ENCODE measurements around the gene TRIM3. TPM values are rescaled to one million over a fixed set of nuclear protein-coding genes. Genes with fewer than 3 reads are reported as not detected.

Gene TRIM3
- total RNA-seq, 2 experiments from 2014 or later = 5.4 to 6.6 TPM

GRCh38 chr11:6414874-6415328 is 58.8 kb downstream of the TRIM3 start:
- POLR2A ChIA-PET = interaction anchor here (1.9 kb wide), 1 partner anchor 12 kb away, joined by 6 read pairs; no protein-coding TSS in a partner anchor
- CTCF ChIA-PET = no interaction called here

DNA sequence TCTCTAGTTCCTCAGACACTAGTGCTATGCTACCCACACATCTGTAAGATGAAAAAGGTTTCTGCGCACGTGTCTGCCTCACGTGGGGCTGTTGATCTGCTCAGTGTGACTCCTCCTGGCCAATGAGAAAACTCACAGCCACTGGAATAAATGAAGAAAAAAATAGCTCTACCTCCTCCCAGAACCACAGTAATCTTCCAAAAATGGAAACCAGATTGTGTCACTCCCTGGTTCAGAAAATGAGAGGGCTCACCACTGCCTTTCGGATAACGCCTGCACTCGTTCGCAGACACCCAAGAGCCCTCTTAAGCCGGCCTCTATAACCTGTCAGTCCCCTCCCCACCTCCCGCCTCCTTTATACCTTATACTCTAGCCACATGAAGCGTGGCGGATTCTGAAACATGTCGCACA is 59.9 kb downstream of the TRIM3 start:
- CTCF ChIA-PET = interaction anchor here (0.6 to 1.5 kb wide), 3 partner anchors 11 to 71 kb away, joined by 3 to 7 read pairs (median 7); no protein-coding TSS in a partner anchor
- POLR2A ChIA-PET = interaction anchor here (0.6 to 1.9 kb wide), 2 partner anchors 11 to 264 kb away, joined by 5 to 6 read pairs; no protein-coding TSS in a partner anchor

GRCh38 chr11:6411594-6412031 is 62.1 kb downstream of the TRIM3 start:
- CTCF ChIA-PET = interaction anchor here (1.3 to 1.9 kb wide), 2 partner anchors 8 to 49 kb away, joined by 3 to 5 read pairs; no protein-coding TSS in a partner anchor
- POLR2A ChIA-PET = no interaction called here

- CTCF ChIA-PET = interaction anchor here (1.2 to 1.9 kb wide), 4 partner anchors 8 to 48 kb away, joined by 3 to 6 read pairs (median 4); no protein-coding TSS in a partner anchor
- POLR2A ChIA-PET = interaction anchor here (1.2 kb wide), 1 partner anchor 21 kb away, joined by 3 read pairs; the partner anchor contains the start of gene SMPD1
Measured at GRCh38 chr11:6410695-6411430, 62.9 kb downstream of the TRIM3 start.

GRCh38 chr11:6406370-6406769 is 67.4 kb downstream of the TRIM3 start:
- CTCF ChIA-PET = interaction anchor here (1.0 to 1.2 kb wide), 2 partner anchors 12 to 125 kb away, joined by 3 read pairs; no protein-coding TSS in a partner anchor
- POLR2A ChIA-PET = interaction anchor here (0.5 to 2.5 kb wide), 2 partner anchors 16 to 45 kb away, joined by 3 to 9 read pairs; partner anchors contain the start of gene SMPD1

GRCh38 chr11:6405846-6406245 is 67.9 kb downstream of the TRIM3 start:
- CTCF ChIA-PET = interaction anchor here (0.9 to 1.0 kb wide), 2 partner anchors 12 to 23 kb away, joined by 3 read pairs; no protein-coding TSS in a partner anchor
- POLR2A ChIA-PET = interaction anchor here (2.5 kb wide), 1 partner anchor 16 kb away, joined by 9 read pairs; the partner anchor contains the start of gene SMPD1

DNA sequence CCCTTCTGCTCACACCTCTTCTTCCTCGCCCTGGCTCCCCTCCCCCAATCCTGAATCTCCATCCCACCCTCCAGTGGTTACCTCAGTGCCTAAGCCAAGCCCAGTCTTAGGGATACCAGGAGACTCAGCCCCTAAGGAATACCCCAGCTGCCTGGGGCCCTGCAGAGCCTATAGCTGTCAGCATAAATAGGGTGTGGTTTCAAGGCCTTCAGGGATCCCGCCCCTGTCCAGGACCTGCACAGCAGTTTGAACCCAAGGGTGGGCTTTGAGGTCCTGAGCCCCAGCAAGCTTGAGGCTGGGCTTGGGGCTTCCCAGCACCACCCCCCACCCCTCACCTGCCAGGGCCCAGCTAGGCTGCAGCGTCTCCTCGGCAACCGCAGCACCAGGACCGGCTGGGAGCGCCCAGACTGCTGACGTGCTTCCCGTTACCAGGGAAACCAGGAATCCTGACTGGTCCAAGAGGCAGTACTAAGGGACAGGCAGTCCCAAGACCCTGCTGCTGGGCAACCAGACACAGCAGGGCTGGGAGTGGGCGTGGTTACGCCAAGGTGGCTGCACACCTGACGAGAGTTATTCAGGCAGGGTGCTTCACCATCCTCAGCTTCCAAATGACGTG is 68.6 kb downstream of the TRIM3 start:
- ChIA-PET POLR2A (interaction anchor here (2.5 kb wide), 1 partner anchor 15 kb away, joined by 9 read pairs; the partner anchor contains the start of gene SMPD1), CTCF (interaction anchor here (0.9 to 3.0 kb wide), 3 partner anchors 11 to 38 kb away, joined by 3 to 18 read pairs (median 3); no protein-coding TSS in a partner anchor)

DNA sequence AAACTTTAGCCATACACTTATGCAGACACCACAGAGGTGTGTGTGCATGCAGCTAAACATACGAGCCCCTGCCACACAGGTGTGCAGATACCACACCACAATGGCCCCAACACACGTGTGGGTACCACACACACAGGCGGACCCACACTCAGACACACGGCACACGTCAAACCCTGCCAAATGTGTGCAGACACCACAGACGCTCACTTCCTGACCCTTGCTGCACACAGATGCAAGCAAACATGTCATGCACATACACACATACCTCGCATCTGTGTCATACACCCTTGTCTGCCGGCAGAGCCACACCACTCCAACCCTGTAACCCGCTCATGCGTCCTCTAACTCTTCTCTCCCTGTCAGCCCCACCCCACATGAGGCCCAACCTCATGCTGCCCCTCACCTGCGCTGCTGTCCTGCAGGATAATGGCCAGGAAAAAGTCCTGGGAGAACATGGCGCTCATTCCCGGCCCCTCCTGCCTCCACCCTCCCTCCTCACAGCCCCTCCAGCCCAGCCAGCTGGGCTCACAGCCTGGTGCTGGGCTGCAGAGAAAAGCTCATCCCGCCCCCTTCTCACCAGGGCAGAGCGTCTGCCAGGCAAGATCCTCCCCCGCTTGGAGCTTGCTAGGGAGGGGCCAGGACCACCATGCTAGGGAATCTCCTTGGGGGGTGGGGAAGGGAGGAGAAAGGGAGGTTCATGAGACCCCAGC is 69.2 kb downstream of the TRIM3 start:
- POLR2A ChIA-PET = interaction anchor here (2.5 to 2.7 kb wide), 2 partner anchors 14 kb away, joined by 9 to 28 read pairs; partner anchors contain the start of gene SMPD1
- CTCF ChIA-PET = interaction anchor here (0.8 to 3.0 kb wide), 4 partner anchors 7 to 39 kb away, joined by 3 to 18 read pairs (median 4); no protein-coding TSS in a partner anchor

GRCh38 chr11:6403539-6403938 is 70.2 kb downstream of the TRIM3 start:
- ChIA-PET CTCF (interaction anchor here (0.8 to 3.0 kb wide), 7 partner anchors 8 to 40 kb away, joined by 3 to 18 read pairs (median 7); partner anchors contain the start of genes APBB1 and SMPD1), POLR2A (interaction anchor here (2.7 to 2.8 kb wide), 2 partner anchors 13 to 15 kb away, joined by 21 to 28 read pairs; partner anchors contain the start of genes APBB1 and SMPD1)

DNA sequence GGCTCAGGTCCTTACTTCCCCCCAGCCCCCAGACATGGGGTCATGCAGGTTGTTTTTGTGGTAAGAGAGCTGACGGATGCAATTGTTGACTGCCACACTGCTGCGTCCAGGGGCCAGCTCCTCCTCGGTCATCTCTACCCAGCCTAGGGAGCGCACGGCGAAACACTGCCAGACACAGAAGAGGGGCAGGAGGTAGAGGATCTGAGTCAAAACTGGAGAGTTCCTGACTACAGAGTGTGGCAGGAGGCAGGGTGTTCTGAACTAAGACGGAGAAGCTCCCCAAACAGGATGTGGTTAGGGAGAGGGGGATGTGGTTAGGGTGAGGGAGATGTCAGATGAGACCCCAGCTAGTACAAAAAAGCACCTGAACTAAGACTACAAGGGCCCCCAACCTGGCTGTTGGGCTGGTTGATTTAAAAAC is 71.2 kb downstream of the TRIM3 start:
- CTCF ChIA-PET = interaction anchor here (1.0 to 3.0 kb wide), 7 partner anchors 9 to 41 kb away, joined by 3 to 18 read pairs (median 7); partner anchors contain the start of genes APBB1 and SMPD1

DNA sequence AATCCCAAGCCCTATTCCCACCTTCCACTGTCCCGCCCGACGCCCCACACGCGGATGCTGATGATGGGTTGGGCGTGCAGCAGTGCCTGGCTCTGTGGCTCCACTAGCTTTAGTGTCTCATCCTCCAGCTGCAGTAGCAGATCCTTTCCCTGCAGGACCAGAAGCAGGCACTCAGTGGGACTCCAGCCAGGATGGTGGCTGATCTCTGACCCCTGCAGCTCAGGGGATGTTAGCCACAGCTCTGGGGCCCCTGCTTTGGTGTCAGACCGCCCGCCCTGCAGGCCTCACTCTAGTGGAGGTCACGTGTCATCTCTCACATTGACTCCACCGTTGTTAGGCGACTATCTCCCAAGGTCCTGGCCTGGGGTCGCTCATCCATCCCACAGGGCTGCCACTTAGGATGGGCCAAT is 71.7 kb downstream of the TRIM3 start:
- POLR2A ChIA-PET = interaction anchor here (0.9 to 2.8 kb wide), 6 partner anchors 9 to 80 kb away, joined by 3 to 28 read pairs (median 8); partner anchors contain the start of genes APBB1 and SMPD1
- CTCF ChIA-PET = interaction anchor here (1.2 to 3.0 kb wide), 6 partner anchors 8 to 41 kb away, joined by 3 to 18 read pairs (median 8); partner anchors contain the start of genes APBB1 and SMPD1

More for the DNA sequence above, 71.2 kb downstream of the TRIM3 start:
- POLR2A ChIA-PET = interaction anchor here (0.8 to 2.8 kb wide), 7 partner anchors 10 to 80 kb away, joined by 3 to 28 read pairs (median 6); partner anchors contain the start of genes APBB1 and SMPD1

DNA sequence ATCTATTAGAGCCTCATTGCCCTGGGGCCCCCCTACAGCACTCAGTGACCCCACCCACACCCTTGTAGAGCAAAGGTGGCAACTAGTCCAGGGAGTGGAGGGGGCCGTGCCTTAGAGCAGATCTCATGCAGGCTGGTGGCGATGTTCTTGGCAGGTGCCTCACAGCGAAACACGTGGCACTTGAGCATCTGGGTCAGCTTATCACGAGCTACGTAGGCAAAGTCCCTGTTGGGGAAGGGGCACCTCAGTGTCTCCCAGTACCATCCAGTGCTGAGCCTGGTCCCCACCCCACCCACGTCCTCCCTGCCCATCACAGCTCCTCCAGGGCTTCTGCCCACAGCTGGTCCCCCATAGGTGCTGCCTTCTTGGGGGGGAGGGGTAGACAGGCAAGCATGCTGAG is 72.3 kb downstream of the TRIM3 start:
- ChIA-PET CTCF (interaction anchor here (1.1 to 2.5 kb wide), 4 partner anchors 10 to 42 kb away, joined by 3 to 12 read pairs (median 6); partner anchors contain the start of genes APBB1 and SMPD1), POLR2A (interaction anchor here (0.7 to 2.8 kb wide), 4 partner anchors 9 to 81 kb away, joined by 4 to 28 read pairs (median 12); partner anchors contain the start of genes APBB1 and SMPD1)

GRCh38 chr11:6400431-6401345 is 73.1 kb downstream of the TRIM3 start:
- ChIA-PET CTCF (interaction anchor here (1.1 to 2.8 kb wide), 4 partner anchors 9 to 42 kb away, joined by 3 to 11 read pairs (median 4); no protein-coding TSS in a partner anchor), POLR2A (interaction anchor here (0.7 to 1.7 kb wide), 2 partner anchors 8 to 10 kb away, joined by 4 to 5 read pairs; partner anchors contain the start of gene SMPD1)

Measured in activated CD8-positive, alpha-beta memory T cell treated with anti-CD3 and anti-CD28 coated beads for 36 hours (primary cell).